IMR-90 (cell line): Measurements from ENCODE around the gene MAP2K5. TPM values are rescaled to one million over a fixed set of nuclear protein-coding genes. Genes with fewer than 3 reads are reported as not detected.
A peak's percentile ranks its signal among the peaks of the same experiment; 100 is the strongest.

ENCODE experiments used
- ATAC-seq: fragments of 200-7000 bp; cut with Tn5 transposase; 2 replicates; pipeline ENCODE4 v1.9.1; 2020; ENCODE audit warnings: low read depth, mild to moderate bottlenecking, moderate library complexity
- BruUV-seq: library from RNA; stranded (reverse); fragments of 400-500 nt; replicated peaks from 2 replicates; lab custom pipeline; 2021; lab: Mats Ljungman, UMichigan
- CTCF ChIA-PET: fragments of 300-600 bp; formaldehyde crosslinking; extraction: SDS; loops from one replicate; lab custom pipeline; 2021; ENCODE audit warnings: antibody characterized with exemption; lab: Yijun Ruan, JAX
- POLR2A ChIA-PET: fragments of 300-600 bp; sonication (Branson Sonifier 250); formaldehyde crosslinking; loops from one replicate; lab custom pipeline; 2022; ENCODE audit warnings: antibody characterized with exemption; ENCODE audit not compliant: unreplicated experiment; lab: Charles Lee
- DNase-seq: peaks from one replicate; pipeline ENCODE4 v3.0.0; 2013
- H2AFZ ChIP-seq: replicated peaks from 2 replicates; pipeline ENCODE3; 2013; ENCODE audit warnings: low read length, mild to moderate bottlenecking; ENCODE audit not compliant: poor library complexity
- H2AK5ac ChIP-seq: 2 replicates; pipeline ENCODE4 v1.6.1; 2013; ENCODE audit warnings: low read depth, low read length, inconsistent platforms
- H2AK9ac ChIP-seq: replicated peaks from 2 replicates; pipeline ENCODE3; 2013; ENCODE audit warnings: mild to moderate bottlenecking, low read depth, low read length, moderate library complexity; ENCODE audit not compliant: poor library complexity
- H2BK120ac ChIP-seq: 2 replicates; pipeline ENCODE4 v1.6.1; 2013; ENCODE audit warnings: low read depth, low read length, inconsistent platforms
- H2BK15ac ChIP-seq: 3 replicates; pipeline ENCODE4 v1.6.1; 2013; ENCODE audit warnings: low read depth, low read length, inconsistent platforms
- H2BK20ac ChIP-seq: 2 replicates; pipeline ENCODE4 v1.6.1; 2013; ENCODE audit warnings: low read depth, mild to moderate bottlenecking, inconsistent platforms, low read length, moderate library complexity
- H2BK5ac ChIP-seq: 2 replicates; pipeline ENCODE4 v1.6.1; 2013; ENCODE audit warnings: mild to moderate bottlenecking, low read depth, low read length, inconsistent platforms; ENCODE audit not compliant: poor library complexity, severe bottlenecking
- H3K14ac ChIP-seq: replicated peaks from 2 replicates; pipeline ENCODE4 v1.6.1; 2013; ENCODE audit warnings: low read depth, low read length, inconsistent platforms
- H3K18ac ChIP-seq: 2 replicates; pipeline ENCODE4 v1.6.1; 2013; ENCODE audit warnings: low read depth, low read length, control low read depth
- H3K23ac ChIP-seq: 2 replicates; pipeline ENCODE4 v1.6.1; 2013; ENCODE audit warnings: low read depth, low read length, inconsistent platforms
- H3K27ac ChIP-seq: 2 replicates; pipeline ENCODE4 v1.5.1; 2013; ENCODE audit warnings: mild to moderate bottlenecking, control low read depth, low read length; ENCODE audit not compliant: insufficient read depth
- H3K27me3 ChIP-seq: 2 replicates; pipeline ENCODE4 v1.6.1; 2013; ENCODE audit warnings: low read length; ENCODE audit not compliant: control insufficient read depth, insufficient read depth
- H3K36me3 ChIP-seq: 2 replicates; pipeline ENCODE4 v1.6.1; 2013; ENCODE audit warnings: low read length, mixed read lengths; ENCODE audit not compliant: control insufficient read depth, insufficient read depth
- H3K4ac ChIP-seq: 2 replicates; pipeline ENCODE4 v1.6.1; 2013; ENCODE audit warnings: low read depth, low read length, inconsistent platforms
- H3K4me1 ChIP-seq: 2 replicates; pipeline ENCODE4 v1.6.1; 2013; ENCODE audit warnings: low read length, mixed read lengths; ENCODE audit not compliant: control insufficient read depth, insufficient read depth
- H3K4me2 ChIP-seq: 2 replicates; pipeline ENCODE4 v1.6.1; 2013; ENCODE audit warnings: low read depth, mild to moderate bottlenecking, control low read depth, low read length, moderate library complexity
- H3K4me3 ChIP-seq: 2 replicates; pipeline ENCODE4 v1.5.1; 2013; ENCODE audit warnings: low read depth, mild to moderate bottlenecking, control low read depth, low read length, moderate library complexity; ENCODE audit not compliant: insufficient read depth
- H3K56ac ChIP-seq: 2 replicates; pipeline ENCODE4 v1.6.1; 2013; ENCODE audit warnings: low read length, inconsistent platforms; ENCODE audit not compliant: insufficient read depth; ENCODE audit errors: extremely low read depth
- H3K79me1 ChIP-seq, 2 experiments: 2 replicates each; pipeline ENCODE4 v1.6.1; 2013; ENCODE audit warnings: low read length in 2 of 2, inconsistent platforms in 1 of 2, low read depth in 1 of 2
- H3K9ac ChIP-seq: 2 replicates; pipeline ENCODE4 v1.6.1; 2013; ENCODE audit warnings: low read depth, low read length, control low read depth
- H3K9me1 ChIP-seq: 2 replicates; pipeline ENCODE4 v1.6.1; 2013; ENCODE audit warnings: low read length, inconsistent platforms; ENCODE audit not compliant: insufficient read depth
- H3K9me3 ChIP-seq: 2 replicates; pipeline ENCODE4 v1.6.1; 2013; ENCODE audit warnings: low read length; ENCODE audit not compliant: control insufficient read depth, insufficient read depth
- H4K20me1 ChIP-seq: 2 replicates; pipeline ENCODE4 v1.6.1; 2013; ENCODE audit warnings: low read length, inconsistent platforms; ENCODE audit not compliant: insufficient read depth
- H4K5ac ChIP-seq: 2 replicates; pipeline ENCODE4 v1.6.1; 2013; ENCODE audit warnings: mild to moderate bottlenecking, low read depth, low read length, control low read depth
- H4K8ac ChIP-seq, 2 experiments: 2 replicates each; pipeline ENCODE4 v1.6.1; 2013; ENCODE audit warnings: low read depth in 2 of 2, low read length in 2 of 2, control low read depth in 1 of 2, inconsistent platforms in 1 of 2
- H4K91ac ChIP-seq: 2 replicates; pipeline ENCODE4 v1.6.1; 2013; ENCODE audit warnings: low read depth, low read length, inconsistent platforms; ENCODE audit not compliant: insufficient read depth
- MAFK ChIP-seq: IDR thresholded peaks from 2 replicates; pipeline ENCODE4 v1.6.1; 2012; ENCODE audit warnings: low read depth, low read length, improper control_type of control experiment
- MXI1 ChIP-seq: IDR thresholded peaks from 2 replicates; pipeline ENCODE4 v1.6.1; 2012; ENCODE audit warnings: low read depth, mild to moderate bottlenecking, low read length, moderate library complexity, borderline replicate concordance
- WGBS, 2 experiments: methylation state at CpG; one replicate each; pipeline versions ENCODE4 v1.1.5 to v1.1.7; 2013; ENCODE audit warnings: missing lambda C conversion rate in 2 of 2; ENCODE audit not compliant: insufficient read length in 1 of 2; ENCODE audit errors: extremely low coverage in 2 of 2; 5-methylcytosine and 5-hydroxymethylcytosine counted together
- dilution Hi-C: fragments of 300-500 bp; cut with HindIII; formaldehyde crosslinking; loops from one replicate; pipeline ENCODE4 v1.14.3; 2018; ENCODE audit warnings: low sequenced_read_pairs; ENCODE audit not compliant: unreplicated experiment
- in situ Hi-C: fragments of 300-500 bp; cut with MboI; formaldehyde crosslinking; loops from 3 replicates; pipeline ENCODE4 v1.14.3; 2019; ENCODE audit warnings: low sequenced_read_pairs, inconsistent platforms, mixed read lengths
- intact Hi-C: fragments of 100-400 bp; cut with micrococcal nuclease; formaldehyde crosslinking; loops from 2 replicates; pipeline ENCODE4 v1.10.0; 2022
- polyA plus RNA-seq, 3 experiments: library from polyadenylated mRNA; depleted of rRNA; stranded (reverse); fragments of >200 nt; gene quantifications; 2 replicates each; pipeline ENCODE4 v1.2.3, GENCODE V29; 2012; ENCODE audit warnings: low replicate concordance in 1 of 3
- total RNA-seq: library from RNA; depleted of rRNA; stranded (reverse); fragments of >200 nt; gene quantifications from 2 replicates; pipeline ENCODE4 v1.2.3, GENCODE V29; 2012

The MAP2K5 gene
- total and polyA plus RNA-seq, 2 of the 4 experiments (the other 2 are of a cell fraction): 1.6 to 6.1 TPM

DNA sequence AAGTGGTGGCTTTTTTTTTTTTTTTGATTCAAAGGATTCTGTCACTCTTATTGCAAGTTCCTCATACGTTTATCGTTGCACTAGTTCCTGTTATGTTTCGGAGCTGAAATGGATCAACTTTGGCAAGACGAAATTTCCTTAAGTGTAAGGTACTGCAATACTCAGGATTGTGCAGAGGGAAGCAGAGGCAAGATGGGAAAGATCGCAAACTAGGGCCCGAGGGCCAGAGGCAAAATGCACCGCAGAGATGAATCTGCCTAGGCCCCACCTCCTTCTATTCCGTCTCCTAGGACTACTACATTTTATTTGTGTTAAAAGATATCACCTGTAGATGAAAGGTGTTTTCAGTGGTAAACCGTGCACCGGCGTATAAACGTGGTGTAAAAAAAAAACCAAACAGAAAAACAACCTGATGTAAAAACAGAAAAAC, 297.0 kb downstream of the MAP2K5 start:
- Histone ChIP-seq H3K14ac (no peak overlapping the region; the same call in 1 of the 2 replicates), H4K8ac (peak overlapping the region in 1 of 2 experiments; percentile 53; a peak in 1 of 4 replicates), H3K36me3 (no peaks in the 10 kb centered on the region), H3K18ac (no peak overlapping the region), H4K91ac (peak overlapping the region; percentile 7; the same call in 1 of the 2 replicates), H3K56ac (no peak overlapping the region), H3K27ac (no peak overlapping the region), H2AK9ac (no peak overlapping the region), H2AK5ac (no peak overlapping the region), H2BK5ac (no peak overlapping the region), H3K4ac (no peak overlapping the region), H3K4me3 (peak overlapping the region; percentile 40), H2BK15ac (no peak overlapping the region), H4K5ac (no peak overlapping the region), H2BK20ac (0 out of 2 replicates have a peak overlapping the region, but pooled peaks have one; percentile 10), H3K27me3 (peaks cover 29% of the 10 kb centered on the region), H3K79me1 (no peaks in the 10 kb centered on the region), H2AFZ (peak overlapping the region; percentile 84), H3K9me3 (no peaks in the 10 kb centered on the region), H3K9me1 (0 out of 2 replicates have a peak, but pooled peaks cover 6% of the 10 kb centered on the region), H4K20me1 (no peaks in the 10 kb centered on the region), H3K4me1 (peaks cover 15% of the 10 kb centered on the region; the same call in 1 of the 2 replicates), H3K9ac (peak overlapping the region; percentile 16; the same call in 1 of the 2 replicates), H2BK120ac (no peak overlapping the region), H3K4me2 (peak overlapping the region; percentile 89), H3K23ac (peak overlapping the region; percentile 69; the same call in 1 of the 2 replicates)
- ChIA-PET POLR2A (no interaction called here), CTCF (no interaction called here)
- in situ Hi-C loops: loop anchor here (5.0 kb wide), 2 partner anchors 382 to 897 kb away; no protein-coding TSS in a partner anchor
- intact Hi-C loops: loop anchor here (5.0 to 10.0 kb wide), 3 partner anchors 535 to 775 kb away; partner anchors contain the start of gene SMAD3
- dilution Hi-C loops: no loop called here
- no CpG with 5 or more reads among the region's 12 CpGs for WGBS, 2 experiments
- TF ChIP-seq MXI1 (peak; percentile 8; the same call in 1 of the 2 replicates), MAFK (no peak)
- no TSS peak for BruUV-seq
- ATAC-seq: peak; percentile 8
- peak; percentile 27 for DNase-seq
